Neural cell (in vitro differentiated cells): ENCODE results near the gene DPM3. TPM values are rescaled to one million over a fixed set of nuclear protein-coding genes. Genes with fewer than 3 reads are reported as not detected.

Experiments used
- H2AFZ ChIP-seq: fragments of 200-600, 300-800 bp; sonication (generic), shearing (Covaris generic); 2 replicates; pipeline ENCODE4 v1.6.0; 2014; ENCODE audit warnings: low read depth, mild to moderate bottlenecking, antibody characterized with exemption, low read length, moderate library complexity
- H3F3A ChIP-seq: fragments of 200-600 bp; shearing (Covaris generic); 2 replicates; pipeline ENCODE4 v1.6.1; 2016; ENCODE audit warnings: mild to moderate bottlenecking, moderate library complexity, mixed read lengths, antibody characterized with exemption, low read length; ENCODE audit not compliant: insufficient read depth, poor library complexity, severe bottlenecking
- H3K27ac ChIP-seq: fragments of 200-600, 300-800 bp; sonication (generic), shearing (Covaris generic); 2 replicates; pipeline ENCODE4 v1.5.1; 2014; ENCODE audit warnings: mild to moderate bottlenecking, low read length, moderate library complexity
- H3K27me3 ChIP-seq: fragments of 300-800, 200-600 bp; sonication (generic), shearing (Covaris generic); 2 replicates; pipeline ENCODE4 v1.6.0; 2014; ENCODE audit warnings: mild to moderate bottlenecking, low read depth, low read length, moderate library complexity; ENCODE audit not compliant: insufficient read depth
- H3K36me3 ChIP-seq: fragments of 300-800, 200-600 bp; sonication (generic), shearing (Covaris generic); 2 replicates; pipeline ENCODE4 v1.5.1; 2014; ENCODE audit warnings: mild to moderate bottlenecking, antibody characterized with exemption, low read length, moderate library complexity; ENCODE audit not compliant: insufficient read depth
- H3K4me2 ChIP-seq: fragments of 300-800, 200-600 bp; sonication (generic), shearing (Covaris generic); 2 replicates; pipeline ENCODE4 v1.6.0; 2014; ENCODE audit warnings: mild to moderate bottlenecking, low read length
- H3K4me3 ChIP-seq: fragments of 300-800, 200-600 bp; sonication (generic), shearing (Covaris generic); 2 replicates; pipeline ENCODE4 v1.5.1; 2014; ENCODE audit warnings: mild to moderate bottlenecking, low read length, moderate library complexity
- H3K79me2 ChIP-seq: fragments of 200-600 bp; shearing (Covaris generic); replicated peaks from 2 replicates; pipeline ENCODE4 v1.6.0; 2014; ENCODE audit warnings: mild to moderate bottlenecking, low read length, moderate library complexity; ENCODE audit not compliant: insufficient read depth
- H3K9ac ChIP-seq: fragments of 300-800, 200-600 bp; sonication (generic), shearing (Covaris generic); 2 replicates; pipeline ENCODE4 v1.6.1; 2016; ENCODE audit warnings: mild to moderate bottlenecking, low read length, mixed read lengths
- H3K9me2 ChIP-seq: fragments of 200-600 bp; shearing (Covaris generic); 2 replicates; pipeline ENCODE4 v1.6.1; 2016; ENCODE audit warnings: mild to moderate bottlenecking, low read length, mixed read lengths; ENCODE audit not compliant: insufficient read depth
- H3K9me3 ChIP-seq: fragments of 200-600, 300-800 bp; sonication (generic), shearing (Covaris generic); 2 replicates; pipeline ENCODE4 v1.6.1; 2016; ENCODE audit warnings: mild to moderate bottlenecking, mixed run types, low read length, moderate library complexity, mixed read lengths
- H4K20me1 ChIP-seq: fragments of 200-600 bp; shearing (Covaris generic); 2 replicates; pipeline ENCODE4 v1.6.1; 2016; ENCODE audit warnings: mild to moderate bottlenecking, mixed run types; ENCODE audit not compliant: insufficient read depth
- CTCF ChIP-seq: fragments of 450-650 bp; IDR thresholded peaks from 2 replicates; pipeline ENCODE4 v1.5.1; 2014; ENCODE audit warnings: antibody characterized with exemption, mild to moderate bottlenecking, moderate library complexity; ENCODE audit not compliant: poor library complexity, severe bottlenecking
- EP300 ChIP-seq: fragments of 450-650 bp; conservative IDR thresholded peaks from 2 replicates; pipeline ENCODE4 v1.6.1; 2014; ENCODE audit warnings: antibody characterized with exemption, mild to moderate bottlenecking, moderate library complexity; ENCODE audit not compliant: poor library complexity, severe bottlenecking
- EZH2 ChIP-seq: fragments of 200-600, 300-800 bp; shearing (Covaris generic), sonication (generic); IDR thresholded peaks from 2 replicates; pipeline ENCODE4 v1.6.1; 2014; ENCODE audit warnings: antibody characterized with exemption, low read length, borderline replicate concordance, mild to moderate bottlenecking; ENCODE audit not compliant: insufficient read depth, poor library complexity, severe bottlenecking
- MXI1 ChIP-seq: fragments of 450-650 bp; conservative IDR thresholded peaks from 2 replicates; pipeline ENCODE4 v1.6.1; 2014; ENCODE audit warnings: antibody characterized with exemption, mild to moderate bottlenecking; ENCODE audit not compliant: poor library complexity, severe bottlenecking
- POLR2AphosphoS5 ChIP-seq: IDR thresholded peaks from 2 replicates; pipeline ENCODE4 v1.6.1; 2012
- RAD21 ChIP-seq: fragments of 450-650 bp; conservative IDR thresholded peaks from 2 replicates; pipeline ENCODE4 v1.6.1; 2014; ENCODE audit warnings: antibody characterized with exemption, mild to moderate bottlenecking, moderate library complexity
- SMC3 ChIP-seq: fragments of 450-650 bp; conservative IDR thresholded peaks from 2 replicates; pipeline ENCODE4 v1.6.1; 2014; ENCODE audit warnings: antibody characterized with exemption, mild to moderate bottlenecking, moderate library complexity; ENCODE audit not compliant: poor library complexity
- TAF1 ChIP-seq: IDR thresholded peaks from 2 replicates; pipeline ENCODE4 v1.6.1; 2012; ENCODE audit warnings: low read depth
- polyA plus RNA-seq: library from polyadenylated mRNA; depleted of rRNA; stranded (reverse); fragments of >200 nt; gene quantifications from 2 replicates; pipeline ENCODE4 v1.2.3, GENCODE V29; 2014
- TF ChIP-seq, protein P1 (sequence below): IDR thresholded peaks from 2 replicates; pipeline ENCODE4 v1.6.1; 2012; ENCODE audit warnings: borderline replicate concordance

Gene DPM3
- polyA plus RNA-seq, 1 donor from 2014 or later = 150 TPM

DNA sequence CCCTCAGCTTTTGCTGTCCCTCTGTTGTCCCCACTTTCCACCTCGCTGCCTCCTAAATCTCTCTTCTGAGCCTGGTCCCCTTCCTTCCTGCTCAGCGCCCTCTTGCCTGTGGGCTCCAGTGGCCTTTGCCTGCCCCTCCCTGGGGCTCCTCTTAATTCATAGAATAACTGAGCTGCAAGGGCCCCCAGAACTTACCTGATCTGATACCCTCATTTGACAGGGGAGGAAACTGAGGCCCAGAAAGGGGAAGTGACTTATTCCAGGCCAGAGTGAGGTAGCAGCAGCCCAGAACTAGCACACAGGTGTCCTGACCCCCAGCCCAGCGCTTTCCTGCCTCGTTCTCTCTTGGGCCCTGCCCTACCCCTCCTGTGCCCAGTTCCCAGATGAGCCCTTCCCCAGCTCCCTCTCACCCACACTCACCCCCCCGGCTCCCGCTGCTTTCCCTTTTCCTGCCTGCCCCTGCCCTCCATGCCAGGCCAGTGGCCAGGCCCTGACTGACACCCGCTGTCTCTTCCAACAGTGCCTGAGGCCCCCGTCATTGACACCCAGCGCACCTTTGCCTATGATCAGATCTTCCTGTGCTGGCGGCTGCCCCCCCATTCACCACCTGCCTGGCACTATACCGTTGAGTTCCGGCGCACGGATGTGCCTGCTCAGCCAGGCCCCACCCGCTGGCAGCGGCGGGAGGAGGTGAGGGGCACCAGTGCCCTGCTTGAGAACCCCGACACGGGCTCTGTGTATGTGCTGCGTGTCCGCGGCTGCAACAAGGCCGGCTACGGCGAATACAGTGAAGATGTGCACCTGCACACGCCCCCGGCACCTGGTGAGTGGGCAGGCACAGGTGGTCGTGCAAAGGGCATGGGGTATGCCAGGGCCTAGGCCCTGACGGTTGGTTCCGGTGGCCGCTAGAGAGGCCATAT lies 39.0 kb upstream of the DPM3 start:
- H3K9ac ChIP-seq = no peak overlapping the region
- no peaks in the 10 kb centered on the region for H3F3A ChIP-seq
- peaks cover 22% of the 10 kb centered on the region for H3K79me2 ChIP-seq
- no peaks in the 10 kb centered on the region for H4K20me1 ChIP-seq
- no peak overlapping the region for H2AFZ ChIP-seq
- H3K9me2 ChIP-seq = no peaks in the 10 kb centered on the region
- TF ChIP-seq CTCF = no peak
- TF ChIP-seq EZH2 = no peak
- TF ChIP-seq RAD21 = no peak
- TF ChIP-seq TAF1 = no peak
- no peak for TF ChIP-seq MXI1
- TF ChIP-seq, protein P1, sequence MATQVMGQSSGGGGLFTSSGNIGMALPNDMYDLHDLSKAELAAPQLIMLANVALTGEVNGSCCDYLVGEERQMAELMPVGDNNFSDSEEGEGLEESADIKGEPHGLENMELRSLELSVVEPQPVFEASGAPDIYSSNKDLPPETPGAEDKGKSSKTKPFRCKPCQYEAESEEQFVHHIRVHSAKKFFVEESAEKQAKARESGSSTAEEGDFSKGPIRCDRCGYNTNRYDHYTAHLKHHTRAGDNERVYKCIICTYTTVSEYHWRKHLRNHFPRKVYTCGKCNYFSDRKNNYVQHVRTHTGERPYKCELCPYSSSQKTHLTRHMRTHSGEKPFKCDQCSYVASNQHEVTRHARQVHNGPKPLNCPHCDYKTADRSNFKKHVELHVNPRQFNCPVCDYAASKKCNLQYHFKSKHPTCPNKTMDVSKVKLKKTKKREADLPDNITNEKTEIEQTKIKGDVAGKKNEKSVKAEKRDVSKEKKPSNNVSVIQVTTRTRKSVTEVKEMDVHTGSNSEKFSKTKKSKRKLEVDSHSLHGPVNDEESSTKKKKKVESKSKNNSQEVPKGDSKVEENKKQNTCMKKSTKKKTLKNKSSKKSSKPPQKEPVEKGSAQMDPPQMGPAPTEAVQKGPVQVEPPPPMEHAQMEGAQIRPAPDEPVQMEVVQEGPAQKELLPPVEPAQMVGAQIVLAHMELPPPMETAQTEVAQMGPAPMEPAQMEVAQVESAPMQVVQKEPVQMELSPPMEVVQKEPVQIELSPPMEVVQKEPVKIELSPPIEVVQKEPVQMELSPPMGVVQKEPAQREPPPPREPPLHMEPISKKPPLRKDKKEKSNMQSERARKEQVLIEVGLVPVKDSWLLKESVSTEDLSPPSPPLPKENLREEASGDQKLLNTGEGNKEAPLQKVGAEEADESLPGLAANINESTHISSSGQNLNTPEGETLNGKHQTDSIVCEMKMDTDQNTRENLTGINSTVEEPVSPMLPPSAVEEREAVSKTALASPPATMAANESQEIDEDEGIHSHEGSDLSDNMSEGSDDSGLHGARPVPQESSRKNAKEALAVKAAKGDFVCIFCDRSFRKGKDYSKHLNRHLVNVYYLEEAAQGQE = no peak
- H3K27ac ChIP-seq = no peak overlapping the region
- H3K36me3 ChIP-seq = peaks cover 13% of the 10 kb centered on the region
- no peak overlapping the region for H3K4me2 ChIP-seq
- no peak overlapping the region for H3K4me3 ChIP-seq
- no peaks in the 10 kb centered on the region for H3K27me3 ChIP-seq
- no peaks in the 10 kb centered on the region for H3K9me3 ChIP-seq

DNA sequence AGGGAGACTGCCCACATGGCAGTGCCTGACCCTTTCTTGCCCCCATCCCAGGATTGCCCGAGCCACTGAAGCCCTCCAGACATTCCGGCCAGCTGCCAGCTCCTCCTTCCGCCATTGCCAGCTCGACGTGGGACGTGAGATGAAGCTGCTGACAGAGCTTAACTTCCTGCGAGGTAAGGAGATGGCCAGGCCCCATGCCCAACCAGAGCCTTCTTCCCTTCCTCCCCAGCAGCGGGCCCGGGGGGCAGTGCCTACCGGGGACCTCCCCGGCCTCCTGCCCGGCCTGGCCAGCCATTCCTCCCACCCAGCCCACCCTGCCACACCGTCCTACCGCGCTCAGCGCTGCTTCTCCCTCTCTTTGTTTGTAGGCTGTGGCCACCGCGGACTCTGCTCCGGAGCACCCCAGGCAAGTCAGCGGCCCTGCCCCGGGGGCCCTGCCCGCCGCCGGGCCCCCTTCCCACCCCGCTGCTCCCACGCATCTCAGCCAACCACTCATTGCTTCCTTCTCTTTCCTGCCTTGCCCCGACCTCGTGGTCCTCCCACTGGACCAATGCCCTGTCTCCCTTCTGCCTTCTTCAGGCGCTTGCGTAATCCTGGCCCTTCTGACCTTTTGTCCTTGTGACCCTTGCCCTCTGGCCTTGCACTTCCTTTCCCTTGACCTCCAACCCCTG lies 38.2 kb upstream of the DPM3 start:
- peaks cover 27% of the 10 kb centered on the region for H3K79me2 ChIP-seq
- peaks cover 13% of the 10 kb centered on the region for H3K36me3 ChIP-seq
- no peaks in the 10 kb centered on the region for H3K9me2 ChIP-seq
- no peaks in the 10 kb centered on the region for H3K27me3 ChIP-seq
- H3K4me2 ChIP-seq = no peak overlapping the region
- no peaks in the 10 kb centered on the region for H3F3A ChIP-seq
- H4K20me1 ChIP-seq = no peaks in the 10 kb centered on the region
- H3K9ac ChIP-seq = no peak overlapping the region
- no peak overlapping the region for H3K4me3 ChIP-seq
- no peak overlapping the region for H3K27ac ChIP-seq
- no peaks in the 10 kb centered on the region for H3K9me3 ChIP-seq
- H2AFZ ChIP-seq = no peak overlapping the region
- TF ChIP-seq POLR2AphosphoS5 (no peak), RAD21 (no peak), CTCF (no peak), EZH2 (no peak), EP300 (no peak), SMC3 (no peak), MXI1 (no peak), TAF1 (no peak)
- TF ChIP-seq, protein P1 = no peak
